GM11168 (cell line): ENCODE measurements around the gene RFX2.
"Not testable (repeated sequence)": the region's sequence is repeated elsewhere in the genome, so short reads cannot be mapped to it uniquely, and the experiment has no call there.

Experiments used
- in situ Hi-C: fragments of 300-500 bp; cut with MboI; formaldehyde crosslinking; loops from one replicate; pipeline ENCODE4 v1.12.0; 2022; ENCODE audit warnings: low sequenced_read_pairs; ENCODE audit not compliant: unreplicated experiment

RFX2 gene

DNA sequence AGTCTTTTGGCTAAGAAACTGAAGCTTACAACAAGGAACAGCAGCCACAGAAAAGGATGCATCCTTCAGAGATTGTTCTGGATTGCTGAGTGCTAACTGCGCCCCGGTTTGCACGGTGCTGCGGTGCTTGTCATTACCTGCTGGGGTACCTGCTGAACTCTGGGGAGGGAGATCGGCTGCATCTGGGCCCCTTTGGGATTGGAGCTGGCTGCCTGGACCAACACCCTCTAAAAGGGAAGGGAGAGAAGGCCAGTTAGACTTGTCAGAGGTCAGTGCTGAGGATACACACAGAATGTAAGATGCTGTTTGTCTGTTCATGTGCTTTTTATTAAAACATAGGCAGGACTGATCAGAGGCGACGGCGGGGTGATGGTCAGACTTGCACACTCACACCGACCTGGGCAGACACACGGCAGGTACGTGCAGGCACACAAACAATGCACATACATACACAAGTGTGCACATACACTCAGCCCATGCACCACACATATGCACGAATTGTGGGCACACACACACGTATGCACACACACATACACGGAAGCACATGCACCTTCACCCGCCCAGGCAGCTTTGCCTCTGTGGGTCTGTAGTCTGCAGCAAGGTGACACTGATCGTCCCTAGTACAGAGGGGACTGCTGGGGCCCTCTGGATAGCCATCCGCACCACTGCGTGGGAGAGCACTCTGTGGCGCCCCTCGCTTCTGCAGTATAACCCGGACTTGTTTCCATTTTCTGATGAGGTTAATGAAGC, 66.1 kb downstream of the RFX2 start:
- in situ Hi-C loops, result loop anchor here (5.0 kb wide), 1 partner anchor 83 kb away; no protein-coding TSS in a partner anchor

DNA sequence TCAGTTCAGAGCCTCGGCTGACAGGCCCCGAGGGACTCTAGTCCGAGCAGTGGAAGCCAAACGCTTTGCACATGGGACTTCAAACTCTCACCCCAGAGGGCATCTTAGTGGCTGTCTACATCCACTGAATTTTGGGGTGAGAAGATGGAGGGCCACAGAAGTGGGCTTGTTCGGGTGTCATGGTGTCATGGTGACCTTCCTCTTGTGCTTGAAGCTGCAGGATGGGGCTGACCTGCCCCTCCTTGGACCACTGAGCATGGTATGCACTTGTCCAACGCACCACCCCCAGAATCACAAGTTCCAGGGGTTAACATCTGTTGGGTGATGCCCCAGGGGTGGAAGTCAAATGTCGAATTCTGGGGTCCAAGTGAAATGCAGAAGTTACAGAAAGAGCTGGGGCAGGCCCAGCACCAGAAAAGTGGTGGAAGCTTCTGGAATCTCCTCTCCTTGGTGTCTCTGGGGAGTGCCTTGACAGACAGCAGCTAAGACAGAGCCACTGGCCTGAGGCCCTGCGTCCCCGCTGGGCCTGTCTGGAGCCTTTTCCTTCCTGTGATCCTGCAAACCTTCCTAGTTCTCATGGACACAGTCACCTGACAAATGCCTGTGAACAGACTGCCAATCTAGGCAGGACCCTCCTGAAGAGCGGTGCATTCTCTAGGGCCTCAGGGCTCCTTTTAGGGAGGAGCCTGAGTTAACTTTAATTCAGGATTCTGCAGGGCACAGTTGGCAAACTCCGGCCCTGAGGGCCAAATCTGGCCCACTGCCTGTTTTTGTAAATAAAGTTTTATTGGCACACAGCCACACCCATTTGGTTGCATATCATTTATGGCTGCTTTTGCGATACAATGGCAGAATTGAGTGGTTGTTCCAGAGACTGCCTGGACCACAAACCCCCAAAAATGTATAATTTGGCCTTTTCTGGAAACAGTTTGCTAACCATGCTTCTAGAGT, 67.2 kb downstream of the RFX2 start:
- in situ Hi-C loops, result loop anchor here (5.0 kb wide), 1 partner anchor 84 kb away; no protein-coding TSS in a partner anchor

DNA sequence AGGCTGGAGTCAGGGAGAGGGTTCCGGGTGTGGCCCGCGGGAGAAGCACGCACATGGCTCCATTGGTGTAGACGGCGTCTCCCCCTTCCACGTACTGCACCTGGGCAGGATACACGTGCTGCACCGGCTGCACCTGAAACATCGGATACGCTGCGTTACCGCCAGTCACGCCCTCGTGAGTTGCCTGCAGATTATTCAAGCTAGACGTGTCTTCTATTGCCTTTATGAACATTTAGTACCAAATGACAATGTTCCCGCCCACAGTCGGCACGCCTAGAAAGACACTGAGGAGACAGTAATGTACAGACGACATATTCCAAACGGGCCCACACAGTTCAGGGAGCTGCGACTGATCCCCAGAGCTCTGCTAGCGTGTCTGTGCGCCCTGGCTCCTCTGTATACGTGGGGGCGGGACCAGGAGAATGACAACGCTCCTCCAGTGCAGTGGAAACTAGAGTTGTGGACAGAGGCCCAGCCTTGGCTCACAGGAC, 68.3 kb downstream of the RFX2 start:
- in situ Hi-C loops, result loop anchor here (5.0 kb wide), 1 partner anchor 85 kb away; no protein-coding TSS in a partner anchor

DNA sequence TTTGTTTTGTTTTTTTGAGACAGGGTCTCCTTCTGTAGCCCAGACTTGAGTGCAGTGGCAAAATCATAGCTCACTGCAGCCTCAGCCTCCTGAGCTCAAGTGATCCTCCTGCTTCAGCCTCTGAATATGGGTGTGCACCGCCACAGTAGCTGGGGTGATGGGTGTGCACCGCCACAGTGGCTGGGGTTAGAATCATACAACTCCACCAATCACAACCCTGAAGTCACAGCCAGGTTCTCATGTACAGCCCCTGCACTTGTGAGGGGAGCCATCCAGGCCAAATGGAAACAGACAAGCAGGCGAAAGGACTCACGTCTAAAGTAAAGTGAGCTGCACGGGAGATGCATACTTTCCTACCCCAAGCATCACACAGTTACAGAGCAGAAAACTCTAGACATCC, 69.2 kb downstream of the RFX2 start:
- in situ Hi-C loops, result loop anchor here (5.0 kb wide), 1 partner anchor 86 kb away; no protein-coding TSS in a partner anchor

DNA sequence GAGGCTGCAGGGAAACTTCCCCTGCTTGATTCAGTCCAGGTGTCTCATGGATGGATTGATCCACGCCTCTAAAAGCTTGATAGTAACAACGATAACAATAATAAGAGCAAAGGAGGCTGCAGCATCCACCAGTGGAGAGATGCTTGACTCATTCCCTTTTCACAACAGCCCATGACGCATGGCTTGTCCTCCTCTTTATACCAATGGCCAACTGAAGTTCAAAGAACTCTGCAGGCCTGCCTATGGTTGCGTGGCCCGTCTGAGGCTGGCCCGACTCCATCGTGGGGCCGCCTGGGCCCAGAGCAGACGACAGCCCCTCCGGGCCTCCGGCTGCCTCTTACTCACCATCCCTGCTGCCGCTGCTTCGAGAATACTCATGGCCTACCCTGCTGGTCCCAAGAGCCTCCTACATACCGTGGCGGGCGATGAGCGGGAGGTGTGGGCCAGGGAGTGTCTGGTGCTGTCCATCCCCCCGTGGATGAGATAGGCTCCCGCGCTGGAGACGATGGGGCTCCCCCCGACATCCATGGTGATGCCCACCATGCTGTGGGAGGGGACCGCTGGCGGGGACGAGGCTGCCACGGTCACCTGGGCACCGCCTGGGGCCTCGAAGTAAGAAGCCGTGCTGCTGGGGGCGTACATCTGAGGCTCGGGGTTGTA, 70.6 kb downstream of the RFX2 start:
- in situ Hi-C loops, result loop anchor here (5.0 kb wide), 1 partner anchor 88 kb away; no protein-coding TSS in a partner anchor

DNA sequence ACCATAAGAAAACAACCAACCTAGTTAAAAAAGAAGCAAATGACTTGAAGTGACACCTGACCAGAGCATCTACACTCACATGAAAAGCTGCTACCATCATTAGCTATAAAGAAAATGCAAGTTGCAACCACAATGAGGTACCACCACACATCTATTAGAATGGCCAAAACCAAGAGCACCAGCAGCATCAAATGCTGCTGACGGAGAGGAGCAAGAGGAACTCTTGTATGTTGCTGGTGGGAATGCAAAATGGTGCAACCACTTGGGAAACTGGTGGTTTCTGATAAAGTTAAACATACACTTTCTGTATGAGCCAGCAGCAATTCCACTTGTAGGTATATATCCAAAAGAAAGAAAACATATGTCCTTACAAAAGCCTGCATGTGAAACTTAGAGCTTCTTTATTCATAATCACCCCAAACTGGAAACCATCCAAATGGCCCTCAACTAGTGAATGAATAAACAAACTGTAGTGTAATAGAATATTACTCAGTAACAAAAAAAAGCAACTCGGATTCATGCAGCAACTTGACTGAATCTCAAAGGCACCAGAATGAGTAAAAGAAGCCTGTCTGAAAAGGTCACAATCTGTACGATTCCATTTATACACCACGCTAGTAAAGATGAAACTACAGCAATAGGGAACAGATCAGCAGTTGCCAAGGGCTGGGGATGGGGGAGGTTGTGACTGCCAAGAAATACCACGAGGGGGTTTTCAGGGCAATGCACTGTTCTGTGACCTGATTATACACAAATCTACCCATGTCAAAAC, 71.5 kb downstream of the RFX2 start:
- in situ Hi-C loops, result no loop called here

DNA sequence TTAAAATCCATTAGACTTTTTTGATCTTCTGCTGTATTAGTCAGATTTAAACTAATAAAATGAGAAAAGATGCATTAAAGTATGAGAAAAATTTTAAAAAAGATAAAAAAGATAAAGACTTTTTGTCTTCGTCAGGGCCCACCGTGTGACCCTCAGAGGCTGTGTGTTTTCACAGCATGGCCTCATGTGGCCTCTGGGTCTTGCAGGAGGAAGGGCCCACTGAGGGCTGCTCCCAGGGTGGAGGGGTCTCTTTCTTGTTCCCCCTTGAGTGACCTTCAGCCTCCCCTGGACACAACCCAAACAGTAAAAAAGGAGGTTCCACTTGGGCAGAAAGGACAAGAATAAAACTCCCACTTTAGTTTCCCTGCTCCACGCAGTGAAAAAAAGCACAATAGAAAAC, 75.3 kb downstream of the RFX2 start:
- in situ Hi-C loops, result no loop called here

DNA sequence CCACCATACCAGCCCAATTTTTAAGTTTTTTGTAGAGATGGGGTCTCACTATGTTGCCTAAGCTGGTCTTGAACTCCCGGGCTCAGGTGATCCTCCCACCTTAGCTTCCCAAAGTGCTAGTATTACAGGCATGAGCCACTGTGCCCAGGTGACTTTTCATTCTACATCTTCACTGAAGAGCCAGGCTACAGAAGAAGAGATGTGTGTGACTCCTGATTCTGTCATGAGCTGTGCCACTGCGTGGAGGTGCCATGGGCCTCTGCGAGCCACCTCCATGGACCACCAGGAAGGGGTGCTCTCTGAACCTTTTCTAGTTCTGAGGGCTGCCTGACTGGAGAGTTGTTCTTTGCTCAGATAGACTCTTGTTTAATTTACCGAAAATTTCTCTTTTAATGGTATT, 75.8 kb downstream of the RFX2 start:
- in situ Hi-C loops, result no loop called here

DNA sequence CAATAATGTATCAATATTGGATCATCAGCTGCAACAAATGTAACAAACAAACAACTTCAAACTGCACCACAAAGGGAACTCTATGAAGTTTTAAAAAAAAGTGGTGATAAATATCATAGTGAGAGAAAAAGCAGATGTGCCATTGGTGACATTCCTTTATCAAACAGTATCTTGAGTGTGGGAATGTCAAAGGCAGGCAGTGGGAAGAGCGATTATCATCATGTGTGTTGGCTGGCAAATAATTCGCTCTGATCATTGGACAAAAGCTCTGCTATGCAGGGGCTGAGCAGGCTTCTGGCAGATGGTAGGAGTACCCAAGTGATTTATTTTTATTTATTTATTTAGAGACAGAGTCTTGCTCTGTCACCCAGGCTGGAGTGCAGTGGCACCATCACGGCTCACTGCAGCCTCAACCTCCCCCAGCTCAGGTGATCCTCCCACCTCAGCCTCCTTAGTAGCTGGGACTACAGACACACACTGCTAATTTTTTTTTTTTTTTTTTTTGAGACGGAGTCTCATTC, 76.5 kb downstream of the RFX2 start:
- in situ Hi-C loops, result no loop called here

DNA sequence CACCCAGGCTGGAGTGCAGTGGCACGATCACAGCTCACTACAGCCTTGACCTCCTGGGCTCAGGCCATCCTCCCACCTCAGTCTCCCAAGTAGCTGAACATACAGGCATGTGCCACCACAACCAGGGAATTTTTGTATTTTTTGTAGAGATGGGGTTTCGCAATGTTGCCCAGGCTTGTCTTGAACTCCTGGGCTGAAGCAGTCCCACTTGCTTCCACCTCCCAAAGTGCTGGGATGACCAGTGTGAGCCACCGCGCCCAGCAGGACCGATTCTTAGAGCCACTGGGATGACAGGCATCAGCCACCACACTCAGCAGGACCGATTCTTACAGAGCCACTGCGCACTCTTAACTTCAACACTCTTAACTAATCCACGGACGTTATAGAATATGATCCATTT, 77.5 kb downstream of the RFX2 start:
- in situ Hi-C loops, result no loop called here

DNA sequence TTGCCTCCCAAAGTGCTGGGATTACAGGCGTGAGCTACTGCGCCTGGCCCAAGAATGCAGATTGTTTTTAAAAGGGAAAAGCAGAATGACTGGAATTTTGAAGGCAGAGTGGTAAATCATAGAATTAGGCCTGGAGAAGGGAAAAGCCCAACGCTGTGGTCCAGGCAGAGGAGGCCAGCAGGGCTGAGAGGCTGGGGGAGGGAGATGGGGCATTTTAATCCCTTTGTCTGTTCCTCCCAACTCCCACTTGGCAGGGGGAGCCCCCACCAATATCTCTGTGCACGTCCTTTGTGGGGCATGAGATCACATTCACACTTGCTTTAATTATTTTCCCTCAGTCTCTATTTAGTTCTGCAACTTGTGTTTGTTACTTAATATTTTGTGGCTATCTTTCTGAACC, 77.9 kb downstream of the RFX2 start:
- in situ Hi-C loops, result no loop called here

DNA sequence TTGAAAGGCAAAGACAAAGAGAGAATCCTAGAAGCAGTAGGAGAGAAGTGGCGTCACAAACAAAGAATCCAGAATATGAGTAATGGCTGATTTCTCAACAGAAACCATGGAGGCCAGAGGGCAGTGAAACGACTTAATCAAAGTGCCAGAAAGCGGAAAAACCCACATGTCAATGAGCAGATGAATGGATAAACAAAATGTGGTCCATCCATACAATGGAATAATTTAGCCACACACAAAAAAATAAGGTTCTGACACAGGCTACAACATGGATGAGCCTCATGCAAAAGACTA, 80.1 kb downstream of the RFX2 start:
- in situ Hi-C loops, result no loop called here

DNA sequence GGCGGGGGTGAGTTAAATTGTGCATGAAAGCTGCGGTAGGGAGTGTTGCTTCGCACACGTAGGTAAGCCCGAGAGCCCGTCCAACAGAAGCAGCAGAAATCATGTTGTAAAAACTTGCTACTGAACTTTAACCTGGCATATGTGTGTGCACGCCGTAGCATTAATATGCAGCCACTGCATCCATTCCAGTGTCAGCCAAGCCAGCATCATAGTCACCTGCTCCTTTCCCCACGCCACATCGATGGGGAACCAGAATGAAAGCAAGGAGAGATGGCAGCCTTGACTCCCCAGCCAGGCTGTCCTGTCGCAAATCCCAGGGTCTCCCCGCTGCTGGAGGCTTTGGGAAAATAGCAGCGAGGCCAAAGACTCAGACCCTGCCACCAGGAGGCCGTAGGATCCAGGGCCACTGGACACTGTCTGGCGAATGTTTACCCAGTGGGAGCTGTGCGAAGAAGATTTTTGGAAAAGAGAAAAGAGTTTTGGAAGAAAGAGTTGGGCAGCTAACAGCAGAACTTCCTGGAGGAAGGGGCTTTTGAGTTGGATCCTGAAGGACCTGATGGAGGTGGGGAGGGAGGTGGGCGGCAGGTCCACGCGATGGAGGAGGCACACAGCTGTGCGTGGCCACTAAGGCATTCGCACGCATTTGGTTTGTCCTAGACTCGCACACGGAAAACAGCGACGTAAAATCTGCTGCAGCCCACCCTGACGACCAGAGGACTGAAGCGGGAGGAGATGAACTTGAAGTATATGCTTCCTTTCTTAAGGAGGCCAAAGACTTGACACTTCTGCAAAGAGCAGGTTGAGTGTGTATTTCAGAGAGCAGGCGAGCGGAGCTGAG, 83.7 kb downstream of the RFX2 start:
- in situ Hi-C loops, result no loop called here

DNA sequence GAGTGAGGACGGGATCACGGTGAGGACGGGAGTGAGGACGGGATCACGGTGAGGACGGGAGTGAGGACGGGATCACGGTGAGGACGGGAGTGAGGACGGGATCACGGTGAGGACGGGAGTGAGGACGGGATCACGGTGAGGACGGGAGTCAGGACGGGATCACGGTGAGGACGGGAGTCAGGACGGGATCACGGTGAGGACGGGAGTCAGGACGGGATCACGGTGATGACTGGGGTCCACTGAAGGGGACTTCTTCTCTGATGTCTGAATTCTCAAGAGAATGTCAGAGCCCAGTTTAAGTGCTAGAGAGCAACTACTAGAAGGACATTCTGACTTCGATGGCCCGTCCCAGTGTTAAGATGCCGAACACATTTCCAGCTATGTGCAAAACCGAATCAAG, 85.5 kb downstream of the RFX2 start:
- in situ Hi-C loops, result not testable (repeated sequence)

DNA sequence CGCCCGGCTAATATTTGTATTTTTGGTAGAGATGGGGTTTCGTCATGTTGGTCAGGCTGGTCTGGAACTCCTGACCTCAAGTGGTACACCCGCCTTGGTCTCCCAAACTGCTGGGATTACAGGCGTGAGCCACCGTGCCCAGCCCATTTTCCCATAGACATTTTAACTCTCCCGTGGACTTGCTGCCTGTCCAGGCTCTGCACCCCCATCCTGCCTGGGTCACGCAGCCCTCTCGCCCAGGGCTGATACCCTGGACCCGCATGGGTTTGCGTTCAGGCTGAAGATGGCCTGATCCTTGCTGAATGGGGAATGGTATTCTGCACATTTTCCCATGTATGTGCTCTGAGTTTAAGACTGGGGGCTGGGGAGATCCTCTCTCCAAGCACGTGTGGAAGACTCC, 86.4 kb downstream of the RFX2 start:
- in situ Hi-C loops, result no loop called here

DNA sequence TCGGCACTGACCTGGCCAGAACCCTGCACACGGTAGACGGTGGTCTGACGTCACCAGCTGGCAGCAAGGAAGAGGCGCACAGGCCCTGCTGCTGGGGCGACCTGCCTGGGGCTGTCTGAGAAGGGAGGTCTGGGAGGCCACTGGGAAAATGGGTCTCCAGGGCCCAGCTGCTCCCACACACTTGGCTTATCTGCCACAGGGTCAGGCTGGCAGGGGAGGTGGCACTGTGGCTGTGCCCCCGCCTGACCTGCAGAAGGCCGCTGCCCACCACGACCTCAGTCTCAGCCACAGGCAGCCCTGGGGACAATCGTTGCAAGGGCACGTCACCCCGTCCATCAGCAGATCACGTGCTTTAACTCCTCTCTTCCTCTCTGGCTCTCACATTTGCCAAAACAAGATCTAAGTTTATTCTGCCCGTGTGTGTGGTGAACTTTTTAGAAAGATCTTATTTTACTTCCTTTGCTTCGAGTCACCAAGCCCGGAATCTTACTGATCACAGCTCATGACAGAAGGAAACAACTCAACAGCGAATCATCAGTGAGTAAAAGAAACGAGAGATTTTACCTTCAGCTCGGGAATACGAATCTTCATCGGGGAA, 87.1 kb downstream of the RFX2 start:
- in situ Hi-C loops, result no loop called here

DNA sequence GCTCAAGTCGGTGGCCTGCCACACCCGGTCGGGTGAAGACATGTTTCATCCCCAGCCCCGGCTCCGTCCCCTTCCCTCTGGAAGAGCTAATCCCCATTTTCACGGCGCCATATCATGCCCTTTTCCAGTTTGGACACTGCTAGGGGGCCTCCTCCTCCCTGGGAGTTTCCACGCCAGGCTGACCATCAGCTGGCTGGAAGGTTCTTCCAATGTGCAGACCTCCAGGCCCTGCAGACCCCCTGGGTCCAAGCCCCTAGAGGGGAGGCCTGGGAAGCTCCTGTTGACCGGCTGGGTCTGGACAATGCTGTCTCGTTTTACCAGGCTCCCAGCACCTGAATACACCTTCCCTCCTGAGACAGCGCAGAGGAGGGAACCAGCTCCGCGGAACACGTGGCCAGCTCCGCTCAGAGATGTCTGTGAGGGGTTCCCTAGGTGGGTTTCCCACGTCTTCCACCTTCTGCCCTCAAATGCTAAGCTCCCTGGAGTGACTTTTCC, 87.7 kb downstream of the RFX2 start:
- in situ Hi-C loops, result no loop called here

DNA sequence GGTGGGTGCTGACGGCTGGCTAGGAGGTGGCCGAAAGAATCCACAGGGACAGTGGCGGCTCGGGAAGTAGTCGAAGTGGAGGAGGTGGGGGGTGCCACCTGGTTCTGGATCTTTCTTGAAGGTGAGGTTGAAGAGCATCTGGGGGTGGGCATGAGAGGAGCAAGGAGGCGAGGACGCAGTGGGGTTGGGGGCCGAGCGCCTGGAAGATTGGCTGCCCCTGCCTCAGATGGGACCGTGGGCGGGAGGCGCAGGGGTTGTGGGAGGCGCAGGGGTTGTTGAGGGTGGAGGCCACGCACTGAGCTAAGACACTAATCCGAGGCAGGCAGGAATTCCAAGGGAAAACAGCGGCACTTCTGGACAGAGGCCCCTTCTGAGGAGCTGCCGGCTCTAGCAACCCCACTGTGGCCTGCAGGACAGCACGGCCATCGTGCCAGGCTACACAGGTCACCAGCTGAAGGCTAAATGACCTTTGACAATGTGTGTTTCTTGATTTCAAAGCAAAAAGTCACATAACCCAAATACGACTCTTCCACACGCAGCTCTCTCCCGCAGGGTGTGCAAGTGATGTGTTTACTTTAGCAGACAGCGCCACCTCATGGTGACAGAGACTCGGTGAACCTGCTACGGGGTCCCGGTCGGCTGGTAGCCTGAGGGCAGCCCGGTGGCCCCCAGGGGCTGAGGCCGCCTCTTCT, 88.3 kb downstream of the RFX2 start:
- in situ Hi-C loops, result no loop called here
